ENCODE results near the gene EFCC1. TPM values are rescaled to one million over a fixed set of nuclear protein-coding genes. Genes with fewer than 3 reads are reported as not detected.
"Not testable (repeated sequence)": the region's sequence is repeated elsewhere in the genome, so short reads cannot be mapped to it uniquely, and the experiment has no call there.

EFCC1 gene
- total RNA-seq, 2 donors from 2014 or later, result 0.21 TPM; not detected in 1

DNA sequence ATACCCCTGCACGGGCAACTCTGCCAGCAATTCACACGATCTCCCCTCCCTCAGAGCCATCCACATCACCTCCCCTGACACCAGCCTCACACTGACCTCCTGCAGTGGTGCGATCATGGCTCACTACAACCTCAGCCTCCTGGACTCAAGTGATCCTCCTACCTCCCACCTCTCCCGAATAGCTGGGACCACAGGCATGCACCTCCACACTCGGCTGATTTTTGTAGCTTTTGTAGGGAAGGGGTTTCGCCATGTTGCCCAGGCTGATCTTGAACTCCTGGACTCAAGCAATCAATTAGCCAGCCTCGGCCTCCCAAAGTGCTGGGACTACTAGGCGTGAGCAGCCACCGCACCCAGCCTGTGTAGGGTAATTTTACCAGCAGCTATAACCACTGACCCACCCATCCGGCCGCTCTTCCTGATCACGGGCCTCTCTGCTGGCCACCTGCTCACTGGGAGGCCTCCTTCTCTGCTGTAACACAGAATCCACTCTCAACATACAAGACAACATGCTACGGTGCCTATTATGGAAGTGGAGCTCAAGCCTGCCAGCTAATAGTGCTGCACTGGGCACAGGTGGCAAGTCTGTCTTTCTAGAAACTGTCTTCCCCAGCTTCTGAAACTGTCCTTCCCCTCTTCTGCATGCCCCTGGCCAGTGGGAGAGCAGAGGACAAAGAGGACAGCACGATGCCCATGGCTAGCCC, 64.1 kb downstream of the EFCC1 start:
- H3K27me3 Mint-ChIP-seq, result no peaks in the 10 kb centered on the region
- no peak for ATAC-seq
- DNase-seq (ENCODE audit: low spot score), result no peak
- peaks cover 11 to 35% of the 10 kb centered on the region in 2 donors for H3K4me1 Mint-ChIP-seq (ENCODE audit: low read depth in 2 of 2)
- peak overlapping the region in 1 of 2 donors; percentile 49 for H3K27ac Mint-ChIP-seq
- no peak overlapping the region for H3K4me3 Mint-ChIP-seq
- peaks cover 3% of the 10 kb centered on the region for H3K9me3 Mint-ChIP-seq
- H3K36me3 Mint-ChIP-seq, result no peaks in the 10 kb centered on the region

- peaks cover 17 to 38% of the 10 kb centered on the region in 2 donors for H3K4me1 Mint-ChIP-seq (ENCODE audit: low read depth in 2 of 2)
- no peak overlapping the region for H3K4me3 Mint-ChIP-seq
- H3K27me3 Mint-ChIP-seq, result no peaks in the 10 kb centered on the region
- no peaks in the 10 kb centered on the region for H3K36me3 Mint-ChIP-seq
- peaks cover 3% of the 10 kb centered on the region for H3K9me3 Mint-ChIP-seq
- DNase-seq (ENCODE audit: low spot score) (no peak), ATAC-seq (no peak)
- peak overlapping the region in 1 of 2 donors; percentile 49 for H3K27ac Mint-ChIP-seq
Observed at GRCh38 chr3:129065720-129066073, 64.6 kb downstream of the EFCC1 start.

GRCh38 chr3:129067719-129068118, 66.6 kb downstream of the EFCC1 start:
- not testable (repeated sequence) for H3K27me3 Mint-ChIP-seq; H3K9me3 Mint-ChIP-seq; ATAC-seq; DNase-seq (ENCODE audit: low spot score); H3K36me3 Mint-ChIP-seq
- Mint-ChIP-seq H3K4me3 (peak overlapping the region; percentile 58), H3K27ac (peak overlapping the region in 1 of 2 donors; percentile 21), H3K4me1 (ENCODE audit: low read depth in 2 of 2) (peaks cover 17 to 34% of the 10 kb centered on the region in 2 donors)

DNA sequence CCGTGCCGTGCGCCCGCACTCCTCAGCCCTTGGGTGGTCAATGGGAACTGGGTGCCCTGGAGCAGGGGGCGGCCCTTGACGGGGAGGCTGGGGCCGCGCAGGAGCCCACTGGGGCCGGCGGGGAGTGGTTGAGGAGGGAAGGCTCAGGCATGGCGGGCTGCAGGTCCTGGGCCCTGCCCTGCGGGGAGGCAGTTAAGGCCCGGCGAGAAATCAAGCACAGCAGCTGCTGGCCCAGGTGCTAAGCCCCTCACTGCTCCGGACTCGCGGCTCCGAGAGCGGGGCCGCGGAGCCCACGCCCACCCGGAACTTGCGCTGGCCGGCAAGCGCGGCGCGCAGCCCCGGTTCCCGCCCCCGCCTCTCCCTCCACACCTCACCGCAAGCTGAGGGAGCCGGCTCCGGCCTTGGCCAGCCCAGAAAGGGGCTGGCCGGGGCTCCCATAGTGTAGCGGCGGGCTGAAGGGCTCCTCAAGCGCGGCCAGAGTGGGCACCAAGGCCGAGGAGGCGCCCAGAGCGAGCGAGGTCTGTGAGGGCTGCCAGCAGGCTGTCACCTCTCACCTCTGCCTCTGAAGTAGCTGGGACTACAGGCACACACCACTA, 67.3 kb downstream of the EFCC1 start:
- H3K4me1 Mint-ChIP-seq (ENCODE audit: low read depth in 2 of 2), result peaks cover 17 to 32% of the 10 kb centered on the region in 2 donors
- peak overlapping the region; percentile 43 to 85 for H3K27ac Mint-ChIP-seq
- no peaks in the 10 kb centered on the region for H3K36me3 Mint-ChIP-seq
- peaks cover 3% of the 10 kb centered on the region for H3K9me3 Mint-ChIP-seq
- no peaks in the 10 kb centered on the region for H3K27me3 Mint-ChIP-seq
- DNase-seq (ENCODE audit: low spot score), result no peak
- H3K4me3 Mint-ChIP-seq, result peak overlapping the region; percentile 63
- ATAC-seq, result peak; percentile 61 to 63

- not testable (repeated sequence) for ATAC-seq; H3K27me3 Mint-ChIP-seq; H3K9me3 Mint-ChIP-seq; DNase-seq (ENCODE audit: low spot score); H3K36me3 Mint-ChIP-seq
- H3K4me3 Mint-ChIP-seq, result peak overlapping the region; percentile 63
- H3K4me1 Mint-ChIP-seq (ENCODE audit: low read depth in 2 of 2), result peaks cover 17 to 32% of the 10 kb centered on the region in 2 donors
- H3K27ac Mint-ChIP-seq, result peak overlapping the region; percentile 43 to 85
Observed at GRCh38 chr3:129069313-129070085, 68.4 kb downstream of the EFCC1 start.

DNA sequence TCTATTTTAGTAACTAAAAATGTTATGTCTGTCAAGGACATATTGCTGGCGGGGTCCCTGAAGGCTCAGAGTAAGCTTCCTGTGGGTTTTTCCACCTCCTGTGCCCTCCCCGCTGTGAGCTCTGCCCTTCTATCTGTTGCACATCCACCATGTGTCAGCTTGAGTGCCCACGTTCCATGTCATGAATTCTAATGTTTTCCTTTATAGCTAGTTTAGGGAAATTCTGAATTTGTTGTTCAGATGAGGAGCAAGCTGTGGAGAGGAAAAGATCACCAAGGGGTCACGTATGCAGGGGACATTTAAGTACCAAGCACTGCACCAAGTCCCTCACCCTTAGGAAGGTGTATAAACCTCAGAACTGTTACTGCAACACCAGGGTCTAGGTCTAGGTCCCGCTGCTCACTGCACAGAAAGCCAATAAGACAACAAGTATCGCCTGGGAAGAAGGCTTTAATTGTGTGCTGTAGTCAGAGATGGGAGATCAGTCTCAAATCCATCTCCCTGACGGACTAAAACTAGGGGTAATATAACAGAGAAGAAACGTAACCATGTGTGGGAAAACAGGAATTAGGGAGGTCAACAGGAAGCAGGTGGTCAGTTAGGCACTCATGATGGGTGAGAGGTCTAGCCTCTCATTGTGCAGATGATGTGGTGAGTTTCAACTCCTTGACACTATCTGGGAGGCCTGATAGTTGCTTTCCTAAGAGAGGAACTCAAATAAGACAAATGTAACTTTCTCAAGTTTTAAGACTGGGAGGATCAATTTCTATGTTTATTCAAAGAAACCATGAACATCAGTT, 69.2 kb downstream of the EFCC1 start:
- DNase-seq (ENCODE audit: low spot score) (no peak), ATAC-seq (peak; percentile 46 to 76)
- no peaks in the 10 kb centered on the region for H3K27me3 Mint-ChIP-seq
- H3K9me3 Mint-ChIP-seq, result peaks cover 3% of the 10 kb centered on the region
- H3K4me1 Mint-ChIP-seq (ENCODE audit: low read depth in 2 of 2), result peaks cover 17 to 28% of the 10 kb centered on the region in 2 donors
- H3K27ac Mint-ChIP-seq, result peak overlapping the region; percentile 43 to 85
- H3K36me3 Mint-ChIP-seq, result no peaks in the 10 kb centered on the region
- peak overlapping the region; percentile 30 for H3K4me3 Mint-ChIP-seq

DNA sequence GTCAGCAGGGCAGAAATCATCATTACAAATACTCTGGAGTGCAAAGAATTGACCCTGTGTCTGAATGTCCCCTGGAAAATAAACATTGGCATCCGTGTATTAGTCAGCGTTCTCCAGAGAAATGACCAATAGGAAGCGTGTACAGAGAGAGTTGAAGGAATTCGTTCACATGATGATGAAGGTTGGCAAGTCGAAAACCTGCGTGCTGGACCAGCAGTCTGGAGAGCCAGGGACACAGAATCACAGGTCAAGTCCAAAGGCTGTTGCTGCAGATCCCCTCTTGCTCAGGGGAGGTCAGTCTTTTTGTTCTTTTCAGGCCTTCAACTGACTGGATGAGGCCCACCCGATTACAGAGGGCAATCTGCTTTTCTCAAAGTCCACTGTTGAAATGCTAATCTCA, 76.1 kb downstream of the EFCC1 start:
- H3K27ac Mint-ChIP-seq, result no peak overlapping the region

GRCh38 chr3:129078510-129078909, 77.4 kb downstream of the EFCC1 start:
- H3K27ac Mint-ChIP-seq, result no peak overlapping the region
- no peaks in the 10 kb centered on the region for H3K9me3 Mint-ChIP-seq
- H3K4me3 Mint-ChIP-seq, result no peak overlapping the region
- H3K27me3 Mint-ChIP-seq, result no peaks in the 10 kb centered on the region
- no peak for DNase-seq (ENCODE audit: low spot score)
- H3K4me1 Mint-ChIP-seq (ENCODE audit: low read depth in 2 of 2), result peaks cover 0 to 9% of the 10 kb centered on the region in 2 donors
- no peaks in the 10 kb centered on the region for H3K36me3 Mint-ChIP-seq
- ATAC-seq, result no peak

More for the DNA sequence above, 76.1 kb downstream of the EFCC1 start:
- Mint-ChIP-seq H3K27me3 (no peaks in the 10 kb centered on the region), H3K4me3 (no peak overlapping the region), H3K9me3 (no peaks in the 10 kb centered on the region), H3K36me3 (no peaks in the 10 kb centered on the region), H3K4me1 (ENCODE audit: low read depth in 2 of 2) (peaks cover 0 to 9% of the 10 kb centered on the region in 2 donors)
- ATAC-seq (no peak), DNase-seq (ENCODE audit: low spot score) (no peak)

GRCh38 chr3:129081503-129081902, 80.4 kb downstream of the EFCC1 start:
- Mint-ChIP-seq H3K4me3 (no peak overlapping the region), H3K27me3 (no peaks in the 10 kb centered on the region), H3K27ac (peak overlapping the region in 1 of 2 donors; percentile 33), H3K9me3 (no peaks in the 10 kb centered on the region), H3K4me1 (ENCODE audit: low read depth in 2 of 2) (peaks cover 0 to 13% of the 10 kb centered on the region in 2 donors), H3K36me3 (no peaks in the 10 kb centered on the region)
- no peak for DNase-seq (ENCODE audit: low spot score)
- no peak for ATAC-seq

DNA sequence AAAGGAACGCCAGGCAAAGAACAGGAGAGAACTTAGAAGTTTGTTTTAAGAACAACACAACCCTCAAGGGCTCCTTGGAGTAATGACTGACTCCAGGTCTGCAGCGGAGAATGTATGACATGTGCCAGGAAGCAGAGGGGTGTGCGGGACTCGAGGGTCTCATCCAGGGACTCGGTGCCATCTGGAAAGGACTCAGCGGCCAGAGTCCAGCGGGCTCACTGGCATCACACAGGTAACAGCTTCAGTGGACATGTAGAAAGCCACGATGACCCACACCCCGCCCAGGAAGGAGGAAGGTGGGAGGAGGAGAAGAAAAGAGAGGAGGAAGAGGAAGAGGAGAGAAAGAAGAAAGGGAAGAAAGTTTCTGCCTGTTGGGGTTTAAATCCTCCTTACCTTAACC, 80.9 kb downstream of the EFCC1 start:
- ATAC-seq, result no peak
- Mint-ChIP-seq H3K4me3 (no peak overlapping the region), H3K36me3 (no peaks in the 10 kb centered on the region), H3K27ac (peak overlapping the region in 1 of 2 donors; percentile 33), H3K4me1 (ENCODE audit: low read depth in 2 of 2) (peaks cover 0 to 13% of the 10 kb centered on the region in 2 donors), H3K27me3 (no peaks in the 10 kb centered on the region), H3K9me3 (no peaks in the 10 kb centered on the region)
- no peak for DNase-seq (ENCODE audit: low spot score)

- H3K36me3 Mint-ChIP-seq, result no peaks in the 10 kb centered on the region
- H3K4me3 Mint-ChIP-seq, result no peak overlapping the region
- H3K27me3 Mint-ChIP-seq, result no peaks in the 10 kb centered on the region
- peak; percentile 34 to 39 for ATAC-seq
- H3K4me1 Mint-ChIP-seq (ENCODE audit: low read depth in 2 of 2), result peaks cover 0 to 13% of the 10 kb centered on the region in 2 donors
- DNase-seq (ENCODE audit: low spot score), result no peak
- no peak overlapping the region for H3K27ac Mint-ChIP-seq
- H3K9me3 Mint-ChIP-seq, result no peaks in the 10 kb centered on the region
Observed at GRCh38 chr3:129084501-129084900, 83.4 kb downstream of the EFCC1 start.

GRCh38 chr3:129085165-129085715, 84.1 kb downstream of the EFCC1 start:
- DNase-seq (ENCODE audit: low spot score) (no peak), ATAC-seq (no peak)
- Mint-ChIP-seq H3K9me3 (no peaks in the 10 kb centered on the region), H3K27ac (peak overlapping the region in 1 of 2 donors; percentile 79), H3K4me3 (no peak overlapping the region), H3K4me1 (ENCODE audit: low read depth in 2 of 2) (peaks cover 0 to 13% of the 10 kb centered on the region in 2 donors), H3K36me3 (no peaks in the 10 kb centered on the region), H3K27me3 (no peaks in the 10 kb centered on the region)

DNA sequence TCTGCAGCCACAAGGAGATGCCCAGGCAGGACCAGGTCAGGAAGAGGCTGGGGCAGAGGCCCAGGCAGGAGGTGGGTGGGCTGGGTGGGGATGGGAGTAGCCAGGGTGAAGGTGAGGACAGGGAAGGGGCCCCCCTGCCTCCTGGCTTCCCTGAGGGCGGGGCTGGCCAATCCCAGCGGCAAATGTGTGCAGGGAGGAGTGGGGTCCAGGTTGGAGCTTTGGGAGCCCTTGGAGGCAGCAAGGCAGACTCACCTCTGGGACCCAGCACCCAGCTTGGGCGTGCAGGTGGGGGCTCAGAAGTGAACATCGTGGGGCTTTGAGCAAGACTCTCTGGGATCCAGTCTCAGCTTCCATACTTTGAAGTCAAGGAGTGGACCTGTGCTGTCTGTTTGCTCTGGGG, 84.7 kb downstream of the EFCC1 start:
- no peak for DNase-seq (ENCODE audit: low spot score)
- no peaks in the 10 kb centered on the region for H3K27me3 Mint-ChIP-seq
- no peaks in the 10 kb centered on the region for H3K36me3 Mint-ChIP-seq
- H3K9me3 Mint-ChIP-seq, result no peaks in the 10 kb centered on the region
- no peak for ATAC-seq
- H3K4me3 Mint-ChIP-seq, result no peak overlapping the region
- H3K27ac Mint-ChIP-seq, result peak overlapping the region in 1 of 2 donors; percentile 79
- H3K4me1 Mint-ChIP-seq (ENCODE audit: low read depth in 2 of 2), result peaks cover 0 to 13% of the 10 kb centered on the region in 2 donors
